Measurements from ENCODE around the gene CTSE.

Gene CTSE

DNA sequence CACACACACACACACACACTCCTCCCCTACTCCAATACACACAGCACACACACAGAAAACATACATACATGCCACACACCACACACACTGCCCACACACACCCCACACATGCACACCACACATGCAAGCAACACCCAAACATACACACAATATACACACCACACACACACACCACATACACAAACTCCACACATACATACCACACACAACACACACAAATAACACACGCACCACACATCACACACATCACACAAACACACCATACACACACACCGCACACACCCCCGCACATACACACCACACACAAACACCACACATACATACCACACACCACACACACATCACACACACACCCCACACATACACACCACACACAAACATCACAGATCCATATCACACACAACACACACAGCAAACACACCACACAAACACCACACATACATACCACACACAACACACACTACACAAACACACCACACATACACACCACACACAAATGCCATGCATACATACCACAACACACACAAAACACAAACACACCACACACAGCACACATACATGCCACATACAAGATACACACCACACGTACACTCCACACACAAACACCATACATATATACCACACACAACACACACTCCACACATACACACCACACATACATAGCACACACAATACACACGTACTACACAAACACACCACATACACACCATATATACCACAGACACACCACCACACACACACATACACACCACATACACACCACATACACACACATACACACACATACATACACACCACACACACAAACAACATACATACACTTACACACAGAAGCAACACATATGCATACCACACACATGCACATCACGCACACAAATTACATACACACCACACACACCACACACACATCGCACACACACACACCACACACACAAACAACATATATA lies 19.6 kb downstream of the CTSE start:
- in situ Hi-C loops (cut with HindIII; ENCODE audit: low sequenced_read_pairs): no loop called here
- TF ChIP-seq, protein P1, sequence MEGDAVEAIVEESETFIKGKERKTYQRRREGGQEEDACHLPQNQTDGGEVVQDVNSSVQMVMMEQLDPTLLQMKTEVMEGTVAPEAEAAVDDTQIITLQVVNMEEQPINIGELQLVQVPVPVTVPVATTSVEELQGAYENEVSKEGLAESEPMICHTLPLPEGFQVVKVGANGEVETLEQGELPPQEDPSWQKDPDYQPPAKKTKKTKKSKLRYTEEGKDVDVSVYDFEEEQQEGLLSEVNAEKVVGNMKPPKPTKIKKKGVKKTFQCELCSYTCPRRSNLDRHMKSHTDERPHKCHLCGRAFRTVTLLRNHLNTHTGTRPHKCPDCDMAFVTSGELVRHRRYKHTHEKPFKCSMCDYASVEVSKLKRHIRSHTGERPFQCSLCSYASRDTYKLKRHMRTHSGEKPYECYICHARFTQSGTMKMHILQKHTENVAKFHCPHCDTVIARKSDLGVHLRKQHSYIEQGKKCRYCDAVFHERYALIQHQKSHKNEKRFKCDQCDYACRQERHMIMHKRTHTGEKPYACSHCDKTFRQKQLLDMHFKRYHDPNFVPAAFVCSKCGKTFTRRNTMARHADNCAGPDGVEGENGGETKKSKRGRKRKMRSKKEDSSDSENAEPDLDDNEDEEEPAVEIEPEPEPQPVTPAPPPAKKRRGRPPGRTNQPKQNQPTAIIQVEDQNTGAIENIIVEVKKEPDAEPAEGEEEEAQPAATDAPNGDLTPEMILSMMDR (IDR thresholded peaks at IDR 0.05; ENCODE audit: low read depth, low read length, missing control alignments): no peak
- DNase-seq (ENCODE audit: low read depth): no peak
- H3K4me3 ChIP-seq (ENCODE audit: low read depth, low read length): no peak overlapping the region

DNA sequence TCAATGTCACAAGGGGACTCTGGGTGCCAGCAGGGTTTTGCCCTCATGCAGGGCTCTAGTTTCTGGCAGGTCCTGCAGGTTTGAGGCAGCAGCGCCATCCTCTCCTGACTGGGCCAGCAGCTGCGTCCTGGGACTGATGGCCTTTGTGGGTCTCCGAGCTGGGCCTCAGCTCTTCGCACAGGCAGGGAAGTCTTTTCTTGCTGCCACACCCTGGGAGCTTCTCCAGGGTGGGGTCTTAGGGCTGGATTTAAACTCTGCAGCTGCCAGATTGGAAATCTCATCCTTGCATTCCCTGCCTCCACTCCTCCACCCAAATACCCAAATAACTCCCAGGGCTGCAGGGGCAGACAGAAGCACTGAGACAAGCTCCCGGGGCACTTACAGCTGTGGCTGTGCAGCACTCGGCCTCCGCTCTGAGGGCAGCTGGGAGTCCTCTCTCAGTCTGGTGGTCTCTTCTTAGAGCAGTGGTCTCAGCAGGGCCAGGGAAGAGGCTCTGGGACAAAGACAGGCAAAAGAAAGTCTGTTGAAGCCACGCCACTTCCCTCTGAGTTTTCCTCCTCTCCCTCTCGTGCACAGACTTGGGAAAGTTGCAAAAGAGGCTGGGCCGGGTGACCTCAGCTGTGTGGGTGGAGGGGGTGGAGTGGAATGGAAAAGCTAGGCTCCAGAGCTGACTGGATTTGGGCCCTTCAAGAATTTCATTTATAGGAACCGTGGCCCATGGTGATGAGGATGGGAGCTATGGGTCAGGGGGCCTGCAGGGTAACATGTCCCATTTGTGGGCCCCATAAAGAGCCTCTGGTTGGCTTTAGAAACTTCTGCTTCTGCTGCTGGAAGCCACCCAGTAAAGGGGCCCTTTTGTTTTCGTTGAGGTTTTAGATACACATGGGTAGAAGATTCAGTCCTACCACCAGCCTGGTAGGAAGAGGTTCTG lies 20.6 kb downstream of the CTSE start, which contains the start of gene RAB7B:
Gene RAB7B, minus strand, starts transcription at position 525 of the 931 bp plus-strand sequence. CDS start 9,260 bp downstream, outside the sequence.
- in situ Hi-C loops (cut with HindIII; ENCODE audit: low sequenced_read_pairs): no loop called here
- peak within 1 kb of the TSS; percentile 21 for H3K4me3 ChIP-seq (ENCODE audit: low read depth, low read length)
- DNase-seq (ENCODE audit: low read depth): no peak
- TF ChIP-seq, protein P1 (IDR thresholded peaks at IDR 0.05; ENCODE audit: low read depth, low read length, missing control alignments): no peak

DNA sequence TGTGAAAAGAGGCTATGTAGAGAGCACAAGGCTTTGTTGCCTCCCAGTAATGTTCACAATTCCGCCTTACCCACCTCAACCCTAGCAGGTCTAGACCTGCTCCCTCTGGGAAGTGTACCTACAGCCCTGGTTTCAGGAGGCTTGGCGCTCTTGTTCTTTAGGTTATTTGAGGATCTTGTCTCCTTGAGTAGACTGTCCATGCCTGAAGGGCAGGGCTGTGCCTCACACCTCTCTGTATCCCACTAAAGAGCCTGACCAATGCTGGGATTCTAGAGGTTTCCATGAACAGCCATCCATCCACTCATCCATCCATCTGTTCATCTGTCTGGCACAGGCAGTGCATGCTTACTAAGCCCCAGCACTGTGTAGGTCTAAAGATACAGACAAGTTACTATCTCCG lies 21.5 kb downstream of the CTSE start:
- in situ Hi-C loops (cut with HindIII; ENCODE audit: low sequenced_read_pairs): no loop called here
- TF ChIP-seq, protein P1 (IDR thresholded peaks at IDR 0.05; ENCODE audit: low read depth, low read length, missing control alignments): no peak
- DNase-seq (ENCODE audit: low read depth): no peak
- no peak overlapping the region for H3K4me3 ChIP-seq (ENCODE audit: low read depth, low read length)

DNA sequence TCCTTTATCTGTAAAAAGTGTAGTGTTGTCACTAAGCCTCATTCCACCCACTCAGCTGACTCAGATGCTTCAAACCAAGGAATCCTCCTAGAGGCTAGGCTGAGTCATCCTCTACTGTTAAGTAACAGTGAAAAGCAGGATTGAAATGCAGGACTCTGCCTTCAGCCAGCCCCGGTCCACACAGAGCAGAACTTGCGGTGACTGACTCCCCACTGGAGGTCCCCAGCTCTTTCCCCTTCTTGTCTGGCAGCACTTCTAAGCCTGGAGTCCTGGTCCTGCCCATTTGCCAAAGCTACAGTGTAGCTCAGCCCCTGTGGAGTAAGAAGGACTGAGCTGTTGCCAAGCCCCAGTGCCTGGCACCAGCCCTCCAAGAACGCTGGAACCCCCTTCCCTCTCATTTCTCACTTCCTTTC lies 22.2 kb downstream of the CTSE start:
- H3K4me3 ChIP-seq (ENCODE audit: low read depth, low read length): no peak overlapping the region
- DNase-seq (ENCODE audit: low read depth): peak; percentile 82
- in situ Hi-C loops (cut with HindIII; ENCODE audit: low sequenced_read_pairs): no loop called here
- TF ChIP-seq, protein P1 (IDR thresholded peaks at IDR 0.05; ENCODE audit: low read depth, low read length, missing control alignments): no peak

DNA sequence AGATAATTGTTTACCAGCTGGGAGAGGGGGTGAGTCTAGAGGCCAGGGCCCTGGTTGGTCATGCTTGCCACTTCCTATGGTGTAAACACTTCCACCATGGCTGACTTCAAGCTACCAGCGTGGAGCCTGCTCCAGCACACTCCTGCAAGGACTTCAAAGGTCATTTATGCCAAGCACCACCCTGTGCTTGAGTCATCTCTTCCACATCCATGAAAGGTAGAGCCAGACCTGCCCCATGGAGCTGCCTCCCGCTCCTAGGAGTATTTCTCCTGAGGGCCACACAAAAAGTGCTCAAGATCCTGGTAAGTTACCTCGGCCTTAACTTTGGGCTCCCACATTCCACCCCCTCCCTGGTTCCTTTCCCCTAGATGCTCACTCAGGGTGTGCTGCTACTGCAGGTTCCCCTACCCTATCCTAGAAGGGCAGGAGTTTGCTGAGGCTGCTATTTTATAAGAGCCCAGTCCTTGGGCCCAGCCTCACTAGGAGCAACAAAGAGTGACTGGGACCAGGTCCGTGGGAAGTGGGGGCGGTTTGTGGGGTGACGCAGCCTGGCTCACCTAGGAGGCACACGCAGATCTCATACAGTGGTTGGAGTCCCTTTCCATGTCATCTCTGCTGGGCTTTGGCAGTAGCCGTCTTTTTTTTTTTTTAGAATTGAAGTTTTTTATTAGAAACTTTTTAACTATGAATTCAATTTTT lies 22.9 kb downstream of the CTSE start:
- no peak overlapping the region for H3K4me3 ChIP-seq (ENCODE audit: low read depth, low read length)
- in situ Hi-C loops (cut with HindIII; ENCODE audit: low sequenced_read_pairs): no loop called here
- TF ChIP-seq, protein P1 (IDR thresholded peaks at IDR 0.05; ENCODE audit: low read depth, low read length, missing control alignments): no peak
- DNase-seq (ENCODE audit: low read depth): no peak

Data from astrocyte of the cerebellum (primary cell).